Neural cell (in vitro differentiated cells): ENCODE data around the gene CAPN2. TPM values are rescaled to one million over a fixed set of nuclear protein-coding genes. Genes with fewer than 3 reads are reported as not detected.

Source experiments
- H2AFZ ChIP-seq: fragments of 200-600, 300-800 bp; sonication (generic), shearing (Covaris generic); 2 replicates; pipeline ENCODE4 v1.6.0; 2014; ENCODE audit warnings: low read depth, mild to moderate bottlenecking, antibody characterized with exemption, low read length, moderate library complexity
- H3F3A ChIP-seq: fragments of 200-600 bp; shearing (Covaris generic); 2 replicates; pipeline ENCODE4 v1.6.1; 2016; ENCODE audit warnings: mild to moderate bottlenecking, moderate library complexity, mixed read lengths, antibody characterized with exemption, low read length; ENCODE audit not compliant: insufficient read depth, poor library complexity, severe bottlenecking
- H3K27ac ChIP-seq: fragments of 200-600, 300-800 bp; sonication (generic), shearing (Covaris generic); 2 replicates; pipeline ENCODE4 v1.5.1; 2014; ENCODE audit warnings: mild to moderate bottlenecking, low read length, moderate library complexity
- H3K27me3 ChIP-seq: fragments of 300-800, 200-600 bp; sonication (generic), shearing (Covaris generic); 2 replicates; pipeline ENCODE4 v1.6.0; 2014; ENCODE audit warnings: mild to moderate bottlenecking, low read depth, low read length, moderate library complexity; ENCODE audit not compliant: insufficient read depth
- H3K36me3 ChIP-seq: fragments of 300-800, 200-600 bp; sonication (generic), shearing (Covaris generic); 2 replicates; pipeline ENCODE4 v1.5.1; 2014; ENCODE audit warnings: mild to moderate bottlenecking, antibody characterized with exemption, low read length, moderate library complexity; ENCODE audit not compliant: insufficient read depth
- H3K4me2 ChIP-seq: fragments of 300-800, 200-600 bp; sonication (generic), shearing (Covaris generic); 2 replicates; pipeline ENCODE4 v1.6.0; 2014; ENCODE audit warnings: mild to moderate bottlenecking, low read length
- H3K4me3 ChIP-seq: fragments of 300-800, 200-600 bp; sonication (generic), shearing (Covaris generic); 2 replicates; pipeline ENCODE4 v1.5.1; 2014; ENCODE audit warnings: mild to moderate bottlenecking, low read length, moderate library complexity
- H3K79me2 ChIP-seq: fragments of 200-600 bp; shearing (Covaris generic); replicated peaks from 2 replicates; pipeline ENCODE4 v1.6.0; 2014; ENCODE audit warnings: mild to moderate bottlenecking, low read length, moderate library complexity; ENCODE audit not compliant: insufficient read depth
- H3K9ac ChIP-seq: fragments of 300-800, 200-600 bp; sonication (generic), shearing (Covaris generic); 2 replicates; pipeline ENCODE4 v1.6.1; 2016; ENCODE audit warnings: mild to moderate bottlenecking, low read length, mixed read lengths
- H3K9me2 ChIP-seq: fragments of 200-600 bp; shearing (Covaris generic); 2 replicates; pipeline ENCODE4 v1.6.1; 2016; ENCODE audit warnings: mild to moderate bottlenecking, low read length, mixed read lengths; ENCODE audit not compliant: insufficient read depth
- H3K9me3 ChIP-seq: fragments of 200-600, 300-800 bp; sonication (generic), shearing (Covaris generic); 2 replicates; pipeline ENCODE4 v1.6.1; 2016; ENCODE audit warnings: mild to moderate bottlenecking, mixed run types, low read length, moderate library complexity, mixed read lengths
- H4K20me1 ChIP-seq: fragments of 200-600 bp; shearing (Covaris generic); 2 replicates; pipeline ENCODE4 v1.6.1; 2016; ENCODE audit warnings: mild to moderate bottlenecking, mixed run types; ENCODE audit not compliant: insufficient read depth
- EP300 ChIP-seq: fragments of 450-650 bp; conservative IDR thresholded peaks from 2 replicates; pipeline ENCODE4 v1.6.1; 2014; ENCODE audit warnings: antibody characterized with exemption, mild to moderate bottlenecking, moderate library complexity; ENCODE audit not compliant: poor library complexity, severe bottlenecking
- EZH2 ChIP-seq: fragments of 200-600, 300-800 bp; shearing (Covaris generic), sonication (generic); IDR thresholded peaks from 2 replicates; pipeline ENCODE4 v1.6.1; 2014; ENCODE audit warnings: antibody characterized with exemption, low read length, borderline replicate concordance, mild to moderate bottlenecking; ENCODE audit not compliant: insufficient read depth, poor library complexity, severe bottlenecking
- MXI1 ChIP-seq: fragments of 450-650 bp; conservative IDR thresholded peaks from 2 replicates; pipeline ENCODE4 v1.6.1; 2014; ENCODE audit warnings: antibody characterized with exemption, mild to moderate bottlenecking; ENCODE audit not compliant: poor library complexity, severe bottlenecking
- POLR2AphosphoS5 ChIP-seq: IDR thresholded peaks from 2 replicates; pipeline ENCODE4 v1.6.1; 2012
- RAD21 ChIP-seq: fragments of 450-650 bp; conservative IDR thresholded peaks from 2 replicates; pipeline ENCODE4 v1.6.1; 2014; ENCODE audit warnings: antibody characterized with exemption, mild to moderate bottlenecking, moderate library complexity
- SMC3 ChIP-seq: fragments of 450-650 bp; conservative IDR thresholded peaks from 2 replicates; pipeline ENCODE4 v1.6.1; 2014; ENCODE audit warnings: antibody characterized with exemption, mild to moderate bottlenecking, moderate library complexity; ENCODE audit not compliant: poor library complexity
- TAF1 ChIP-seq: IDR thresholded peaks from 2 replicates; pipeline ENCODE4 v1.6.1; 2012; ENCODE audit warnings: low read depth
- polyA plus RNA-seq: library from polyadenylated mRNA; depleted of rRNA; stranded (reverse); fragments of >200 nt; gene quantifications from 2 replicates; pipeline ENCODE4 v1.2.3, GENCODE V29; 2014
- TF ChIP-seq, protein P1 (sequence below): IDR thresholded peaks from 2 replicates; pipeline ENCODE4 v1.6.1; 2012; ENCODE audit warnings: borderline replicate concordance
- TF ChIP-seq, protein P2 (sequence below): fragments of 450-650 bp; IDR thresholded peaks from 2 replicates; pipeline ENCODE4 v1.5.1; 2014; ENCODE audit warnings: antibody characterized with exemption, mild to moderate bottlenecking, moderate library complexity; ENCODE audit not compliant: poor library complexity, severe bottlenecking

The CAPN2 gene
- polyA plus RNA-seq, 1 donor from 2014 or later, result 58.8 TPM

DNA sequence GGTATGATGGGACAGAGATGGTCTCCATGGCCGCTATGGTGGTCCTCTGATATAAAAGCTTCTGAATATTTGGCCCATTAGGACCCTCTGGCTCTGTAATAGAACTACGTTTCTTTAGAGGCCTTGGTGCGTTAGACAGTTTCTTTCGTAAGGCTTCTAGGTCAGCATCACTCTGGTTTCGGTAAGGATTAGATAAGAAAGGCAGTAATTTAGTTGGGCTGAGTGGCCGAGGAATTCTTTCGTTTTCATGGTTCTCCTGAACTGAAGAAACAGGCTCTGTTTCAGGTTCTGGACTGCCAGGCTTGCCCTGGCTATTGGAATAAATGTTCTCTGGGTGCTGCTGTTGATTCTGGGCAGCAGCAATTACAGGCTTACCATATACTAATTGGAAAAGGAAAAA lies 83.9 kb downstream of the CAPN2 start:
- Histone ChIP-seq H4K20me1 (no peaks in the 10 kb centered on the region), H3F3A (no peaks in the 10 kb centered on the region), H2AFZ (no peak overlapping the region), H3K9me2 (no peaks in the 10 kb centered on the region), H3K79me2 (no peaks in the 10 kb centered on the region), H3K9me3 (no peaks in the 10 kb centered on the region), H3K4me2 (no peak overlapping the region), H3K9ac (no peak overlapping the region), H3K4me3 (no peak overlapping the region), H3K27ac (no peak overlapping the region), H3K27me3 (no peaks in the 10 kb centered on the region), H3K36me3 (peaks cover 13% of the 10 kb centered on the region)
- TF ChIP-seq, protein P1, sequence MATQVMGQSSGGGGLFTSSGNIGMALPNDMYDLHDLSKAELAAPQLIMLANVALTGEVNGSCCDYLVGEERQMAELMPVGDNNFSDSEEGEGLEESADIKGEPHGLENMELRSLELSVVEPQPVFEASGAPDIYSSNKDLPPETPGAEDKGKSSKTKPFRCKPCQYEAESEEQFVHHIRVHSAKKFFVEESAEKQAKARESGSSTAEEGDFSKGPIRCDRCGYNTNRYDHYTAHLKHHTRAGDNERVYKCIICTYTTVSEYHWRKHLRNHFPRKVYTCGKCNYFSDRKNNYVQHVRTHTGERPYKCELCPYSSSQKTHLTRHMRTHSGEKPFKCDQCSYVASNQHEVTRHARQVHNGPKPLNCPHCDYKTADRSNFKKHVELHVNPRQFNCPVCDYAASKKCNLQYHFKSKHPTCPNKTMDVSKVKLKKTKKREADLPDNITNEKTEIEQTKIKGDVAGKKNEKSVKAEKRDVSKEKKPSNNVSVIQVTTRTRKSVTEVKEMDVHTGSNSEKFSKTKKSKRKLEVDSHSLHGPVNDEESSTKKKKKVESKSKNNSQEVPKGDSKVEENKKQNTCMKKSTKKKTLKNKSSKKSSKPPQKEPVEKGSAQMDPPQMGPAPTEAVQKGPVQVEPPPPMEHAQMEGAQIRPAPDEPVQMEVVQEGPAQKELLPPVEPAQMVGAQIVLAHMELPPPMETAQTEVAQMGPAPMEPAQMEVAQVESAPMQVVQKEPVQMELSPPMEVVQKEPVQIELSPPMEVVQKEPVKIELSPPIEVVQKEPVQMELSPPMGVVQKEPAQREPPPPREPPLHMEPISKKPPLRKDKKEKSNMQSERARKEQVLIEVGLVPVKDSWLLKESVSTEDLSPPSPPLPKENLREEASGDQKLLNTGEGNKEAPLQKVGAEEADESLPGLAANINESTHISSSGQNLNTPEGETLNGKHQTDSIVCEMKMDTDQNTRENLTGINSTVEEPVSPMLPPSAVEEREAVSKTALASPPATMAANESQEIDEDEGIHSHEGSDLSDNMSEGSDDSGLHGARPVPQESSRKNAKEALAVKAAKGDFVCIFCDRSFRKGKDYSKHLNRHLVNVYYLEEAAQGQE, result no peak
- TF ChIP-seq SMC3 (no peak), MXI1 (no peak), POLR2AphosphoS5 (no peak), TAF1 (no peak), EZH2 (no peak), RAD21 (no peak), EP300 (no peak)
- TF ChIP-seq, protein P2, sequence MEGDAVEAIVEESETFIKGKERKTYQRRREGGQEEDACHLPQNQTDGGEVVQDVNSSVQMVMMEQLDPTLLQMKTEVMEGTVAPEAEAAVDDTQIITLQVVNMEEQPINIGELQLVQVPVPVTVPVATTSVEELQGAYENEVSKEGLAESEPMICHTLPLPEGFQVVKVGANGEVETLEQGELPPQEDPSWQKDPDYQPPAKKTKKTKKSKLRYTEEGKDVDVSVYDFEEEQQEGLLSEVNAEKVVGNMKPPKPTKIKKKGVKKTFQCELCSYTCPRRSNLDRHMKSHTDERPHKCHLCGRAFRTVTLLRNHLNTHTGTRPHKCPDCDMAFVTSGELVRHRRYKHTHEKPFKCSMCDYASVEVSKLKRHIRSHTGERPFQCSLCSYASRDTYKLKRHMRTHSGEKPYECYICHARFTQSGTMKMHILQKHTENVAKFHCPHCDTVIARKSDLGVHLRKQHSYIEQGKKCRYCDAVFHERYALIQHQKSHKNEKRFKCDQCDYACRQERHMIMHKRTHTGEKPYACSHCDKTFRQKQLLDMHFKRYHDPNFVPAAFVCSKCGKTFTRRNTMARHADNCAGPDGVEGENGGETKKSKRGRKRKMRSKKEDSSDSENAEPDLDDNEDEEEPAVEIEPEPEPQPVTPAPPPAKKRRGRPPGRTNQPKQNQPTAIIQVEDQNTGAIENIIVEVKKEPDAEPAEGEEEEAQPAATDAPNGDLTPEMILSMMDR, result no peak

DNA sequence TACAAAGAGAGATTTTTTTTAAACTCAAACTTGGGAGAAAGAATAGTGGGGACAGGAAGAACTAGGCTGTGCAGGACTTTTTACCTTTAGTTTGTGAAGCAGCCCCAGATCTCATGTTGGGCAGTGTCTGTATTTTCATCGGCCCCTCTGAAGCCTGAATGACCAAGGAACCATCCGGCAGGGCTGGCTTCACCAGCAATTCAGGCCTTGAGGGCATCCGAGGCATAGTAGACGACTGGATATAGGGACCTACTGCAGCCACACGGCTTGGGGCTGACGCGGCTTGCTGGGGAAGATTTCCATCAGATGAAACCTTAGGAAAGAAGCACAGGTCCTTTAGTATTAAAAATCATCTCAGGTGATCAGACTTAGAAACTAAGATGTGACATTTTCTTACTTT lies 89.7 kb downstream of the CAPN2 start:
- peaks cover 6% of the 10 kb centered on the region for H3K36me3 ChIP-seq
- no peaks in the 10 kb centered on the region for H3K27me3 ChIP-seq
- TF ChIP-seq SMC3, result no peak
- no peak for TF ChIP-seq TAF1
- TF ChIP-seq POLR2AphosphoS5, result no peak
- TF ChIP-seq MXI1, result no peak
- no peak for TF ChIP-seq EP300
- TF ChIP-seq RAD21, result no peak
- TF ChIP-seq, protein P2, result no peak
- TF ChIP-seq, protein P1, result no peak
- TF ChIP-seq EZH2, result no peak
- no peak overlapping the region for H3K4me3 ChIP-seq
- H3K27ac ChIP-seq, result no peak overlapping the region
- no peaks in the 10 kb centered on the region for H3F3A ChIP-seq
- H3K9ac ChIP-seq, result no peak overlapping the region
- no peaks in the 10 kb centered on the region for H3K79me2 ChIP-seq
- no peaks in the 10 kb centered on the region for H3K9me2 ChIP-seq
- H4K20me1 ChIP-seq, result no peaks in the 10 kb centered on the region
- no peak overlapping the region for H3K4me2 ChIP-seq
- H2AFZ ChIP-seq, result no peak overlapping the region
- H3K9me3 ChIP-seq, result no peaks in the 10 kb centered on the region
